ENCODE measurements around the gene GPRIN2. TPM values are rescaled to one million over a fixed set of nuclear protein-coding genes. Genes with fewer than 3 reads are reported as not detected.
"Not testable (repeated sequence)": the region's sequence is repeated elsewhere in the genome, so short reads cannot be mapped to it uniquely, and the experiment has no call there.

Gene GPRIN2
- total and polyA plus RNA-seq, 2 of the 8 experiments (the other 6 are each of a cell fraction or from before 2014, with no cell fraction given) = 14.3 to 18.6 TPM

GRCh38 chr10:46556515-46557318 lies at the start of gene GPRIN2 (continued):
- TF ChIP-seq KDM4A (IDR thresholded peaks at IDR 0.05; ENCODE audit: low read depth, low read length, severe bottlenecking) (peak; percentile 83), TBP (IDR thresholded peaks at IDR 0.05; ENCODE audit: low read depth, low read length) (0 out of 2 replicates have a peak, but pooled peaks have one; percentile 23), SIRT6 (IDR thresholded peaks at IDR 0.05; ENCODE audit: low read length) (no peak), NRF1 (IDR thresholded peaks at IDR 0.05; ENCODE audit: low read depth, low read length) (no peak), POLR2AphosphoS5 (IDR thresholded peaks at IDR 0.05; ENCODE audit: low read depth, low read length) (peak; percentile 48), KDM5A (IDR thresholded peaks at IDR 0.05; ENCODE audit: low read length) (no peak), POLR2A (IDR thresholded peaks at IDR 0.05; ENCODE audit: control extremely low read depth in 1 of 2, low read depth in 2 of 2, low read length in 2 of 2) (peak in 1 of 2 experiments; percentile 82; a peak in 2 of 3 replicates), SP4 (IDR thresholded peaks at IDR 0.05; ENCODE audit: low read length) (no peak), RAD21 (IDR thresholded peaks at IDR 0.05 in 1 of 2, conservative IDR thresholded peaks at IDR 0.05 in 1 of 2; ENCODE audit: low read depth in 2 of 2, low read length in 2 of 2) (no peak), PHF8 (conservative IDR thresholded peaks at IDR 0.05; ENCODE audit: low read depth, low read length) (peak; percentile 56), JUN (IDR thresholded peaks at IDR 0.05; ENCODE audit: low read depth, low read length) (no peak), GTF2F1 (IDR thresholded peaks at IDR 0.05; ENCODE audit: borderline replicate concordance, low read depth, low read length) (no peak), TEAD4 (IDR thresholded peaks at IDR 0.05; ENCODE audit: low read depth, low read length) (no peak)

- H2AFZ ChIP-seq (ENCODE audit: low read length); H2BK120ac ChIP-seq (replicated peaks; ENCODE audit: low read depth, low read length); DNase-seq (ENCODE audit: low read depth in 1 of 2, low spot score in 2 of 2); H4K8ac ChIP-seq (ENCODE audit: extremely low read depth, insufficient read depth, low read length); H3K79me2 ChIP-seq (ENCODE audit: control insufficient read depth in 1 of 2, insufficient read depth in 2 of 2, low read length in 2 of 2); H2BK20ac ChIP-seq (ENCODE audit: low read length); H3K23me2 ChIP-seq (ENCODE audit: low read depth, low read length); H4K5ac ChIP-seq (ENCODE audit: insufficient read length, low read depth, low read length); H3K9me3 ChIP-seq (ENCODE audit: insufficient read depth in 2 of 2, low read depth in 1 of 2, low read length in 1 of 2); H3K36me3 ChIP-seq (ENCODE audit: control insufficient read depth in 2 of 4, insufficient read depth in 4 of 4, low read length in 3 of 4); CTCF ChIA-PET (ENCODE audit: partially characterized antibody); H3K27me3 ChIP-seq (replicated peaks in 1 of 4; ENCODE audit: control insufficient read depth in 3 of 4, extremely low read depth in 1 of 4, insufficient read depth in 3 of 4, low read length in 3 of 4); H3K4me1 ChIP-seq (replicated peaks in 1 of 4; ENCODE audit: control insufficient read depth in 3 of 4, insufficient read depth in 4 of 4, low read length in 3 of 4); H2AK5ac ChIP-seq (ENCODE audit: low read depth, low read length); H3K4me3 ChIP-seq (ENCODE audit: extremely low read depth in 1 of 4, insufficient read depth in 2 of 4, low read depth in 3 of 4, low read length in 4 of 4); H2BK5ac ChIP-seq (ENCODE audit: low read depth, low read length); H4K91ac ChIP-seq (replicated peaks; ENCODE audit: insufficient read length, low read length); H4K20me1 ChIP-seq (replicated peaks in 1 of 2; ENCODE audit: control insufficient read depth in 1 of 2, insufficient read depth in 2 of 2, low read length in 2 of 2); H3K23ac ChIP-seq (ENCODE audit: insufficient read length); H3K9ac ChIP-seq (replicated peaks in 1 of 4; ENCODE audit: extremely low read depth in 1 of 4, low read depth in 3 of 4, low read length in 3 of 4); H3K4ac ChIP-seq (replicated peaks; ENCODE audit: insufficient read length, low read depth, low read length); H3K18ac ChIP-seq (ENCODE audit: extremely low read depth, low read length); POLR2A ChIA-PET (ENCODE audit: partially characterized antibody); H3K79me1 ChIP-seq (ENCODE audit: low read depth, low read length); H3K56ac ChIP-seq (replicated peaks; ENCODE audit: insufficient read length, low read depth, low read length); FAIRE-seq; H2BK15ac ChIP-seq (ENCODE audit: low read length); H3K4me2 ChIP-seq (ENCODE audit: insufficient read depth in 1 of 2, low read depth in 2 of 2, low read length in 2 of 2); H3K27ac ChIP-seq (ENCODE audit: low read depth, low read length); H3K14ac ChIP-seq (ENCODE audit: insufficient read length); H2BK12ac ChIP-seq (ENCODE audit: low read depth, low read length): not testable (repeated sequence)
- WGBS, 2 experiments (ENCODE audit: extremely low coverage in 1 of 2, insufficient coverage in 1 of 2, insufficient read length in 1 of 2, insufficient replicate concordance in 2 of 2, low coverage in 1 of 2, low lambda C conversion rate in 2 of 2, missing lambda C conversion rate in 1 of 2) = 100% methylated on average over 1 of the region's 1 CpG; no CpG with 5 or more reads in 1 of the 2 experiments
These were observed 44.1 kb upstream of the GPRIN2 start for GRCh38 chr10:46600516-46600915.
